Mesendoderm (in vitro differentiated cells): ENCODE data around the gene LRP1.
A peak's percentile ranks its signal among the peaks of the same experiment; 100 is the strongest.

Experiments
- DNase-seq: peaks from one replicate; pipeline ENCODE4 v3.0.0; 2013
- H2AK5ac ChIP-seq: 2 replicates; pipeline ENCODE4 v1.6.1; 2013; ENCODE audit warnings: low read length, inconsistent platforms
- H2BK120ac ChIP-seq: 2 replicates; pipeline ENCODE4 v1.6.1; 2013; ENCODE audit warnings: low read depth, mild to moderate bottlenecking, low read length, moderate library complexity, mixed read lengths
- H2BK15ac ChIP-seq: replicated peaks from 2 replicates; pipeline ENCODE4 v1.6.1; 2013; ENCODE audit warnings: low read depth, mild to moderate bottlenecking, moderate library complexity
- H2BK5ac ChIP-seq: 2 replicates; pipeline ENCODE4 v1.6.1; 2013; ENCODE audit warnings: low read length, inconsistent platforms
- H3K18ac ChIP-seq: 2 replicates; pipeline ENCODE4 v1.6.1; 2013; ENCODE audit warnings: mild to moderate bottlenecking, low read length, mixed read lengths
- H3K23ac ChIP-seq: one replicate; pipeline ENCODE4 v1.6.1; 2013; ENCODE audit warnings: low read length
- H3K27ac ChIP-seq: 2 replicates; pipeline ENCODE4 v1.5.1; 2013; ENCODE audit warnings: low read depth, mild to moderate bottlenecking, inconsistent platforms, low read length, moderate library complexity
- H3K27me3 ChIP-seq: 2 replicates; pipeline ENCODE4 v1.6.1; 2013; ENCODE audit warnings: low read length, control low read depth, mild to moderate bottlenecking, inconsistent platforms; ENCODE audit not compliant: insufficient read depth, poor library complexity
- H3K36me3 ChIP-seq: 2 replicates; pipeline ENCODE4 v1.6.1; 2013; ENCODE audit warnings: low read length, inconsistent platforms; ENCODE audit not compliant: control insufficient read depth, insufficient read depth
- H3K4ac ChIP-seq: one replicate; pipeline ENCODE4 v1.6.1; 2013; ENCODE audit warnings: low read depth, mild to moderate bottlenecking, low read length, moderate library complexity
- H3K4me1 ChIP-seq: 2 replicates; pipeline ENCODE4 v1.6.1; 2013; ENCODE audit warnings: low read depth, low read length, inconsistent platforms; ENCODE audit not compliant: control insufficient read depth
- H3K4me2 ChIP-seq: 2 replicates; pipeline ENCODE4 v1.6.1; 2013; ENCODE audit warnings: low read length
- H3K4me3 ChIP-seq: 2 replicates; pipeline ENCODE4 v1.5.1; 2013; ENCODE audit warnings: mild to moderate bottlenecking, low read length
- H3K56ac ChIP-seq: one replicate; pipeline ENCODE4 v1.6.1; 2013; ENCODE audit warnings: low read length
- H3K79me1 ChIP-seq: 2 replicates; pipeline ENCODE4 v1.6.1; 2013; ENCODE audit warnings: low read length, inconsistent platforms
- H3K79me2 ChIP-seq: 2 replicates; pipeline ENCODE4 v1.6.1; 2013; ENCODE audit warnings: mild to moderate bottlenecking, low read length; ENCODE audit not compliant: control insufficient read depth, insufficient read depth
- H3K9ac ChIP-seq: 2 replicates; pipeline ENCODE4 v1.6.1; 2013; ENCODE audit warnings: low read length, inconsistent platforms
- H4K5ac ChIP-seq: one replicate; pipeline ENCODE4 v1.6.1; 2013; ENCODE audit warnings: low read length
- H4K8ac ChIP-seq: one replicate; pipeline ENCODE4 v1.6.1; 2013; ENCODE audit warnings: low read depth, mild to moderate bottlenecking, control low read depth, low read length, moderate library complexity
- WGBS: extraction: QIAGEN DNeasy Blood & Tissue Kit; methylation state at CpG from one replicate; pipeline ENCODE4 v1.1.7; 2013; ENCODE audit warnings: low lambda C conversion rate, missing lambda C conversion rate; ENCODE audit not compliant: insufficient coverage; ENCODE audit errors: extremely low coverage; 5-methylcytosine and 5-hydroxymethylcytosine counted together

LRP1 gene

DNA sequence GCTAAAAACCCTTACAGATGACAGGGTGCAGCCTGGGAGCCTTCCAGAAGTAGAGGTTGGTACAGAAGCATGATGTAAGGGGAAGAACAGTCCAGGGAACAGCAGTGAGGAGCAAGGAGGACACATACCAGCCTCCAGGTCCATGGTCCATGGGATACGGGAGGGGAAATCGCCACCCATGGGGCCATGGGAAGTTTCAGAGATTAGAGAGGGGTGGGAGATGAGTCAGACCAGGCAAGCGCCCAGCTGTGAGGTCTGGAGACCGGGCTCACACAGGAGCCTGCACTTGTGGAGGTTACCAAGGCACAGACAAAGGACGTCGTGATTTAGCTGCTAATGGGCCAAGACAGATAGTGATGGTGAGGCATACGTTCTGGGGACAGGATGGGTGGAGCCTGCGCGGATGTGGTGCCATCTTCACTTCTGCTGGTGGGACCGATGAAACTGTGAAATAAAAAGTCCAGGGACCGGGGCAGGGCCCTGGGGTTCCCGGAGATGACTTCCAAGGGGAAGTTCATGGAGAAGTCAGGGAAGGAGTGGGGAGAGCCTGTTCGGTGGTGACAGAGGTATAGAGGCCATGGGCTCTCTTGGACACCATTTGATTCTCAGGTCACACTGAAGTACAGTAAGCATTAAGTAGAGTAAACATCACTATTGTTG, 36.8 kb downstream of the LRP1 start:
- no peak overlapping the region for H3K56ac ChIP-seq
- H2BK15ac ChIP-seq = no peak overlapping the region
- H4K8ac ChIP-seq = no peak overlapping the region
- peak; percentile 59 for DNase-seq
- H2AK5ac ChIP-seq = no peak overlapping the region
- no peak overlapping the region for H2BK120ac ChIP-seq
- no CpG with 5 or more reads among the region's 13 CpGs for WGBS
- no peak overlapping the region for H4K5ac ChIP-seq
- no peak overlapping the region for H2BK5ac ChIP-seq
- no peak overlapping the region for H3K9ac ChIP-seq
- H3K23ac ChIP-seq = no peak overlapping the region
- no peak overlapping the region for H3K4ac ChIP-seq
- no peak overlapping the region for H3K18ac ChIP-seq
- no peaks in the 10 kb centered on the region for H3K79me1 ChIP-seq
- peaks cover 33% of the 10 kb centered on the region for H3K36me3 ChIP-seq
- H3K27me3 ChIP-seq = no peaks in the 10 kb centered on the region
- H3K27ac ChIP-seq = no peak overlapping the region
- H3K79me2 ChIP-seq = no peaks in the 10 kb centered on the region
- no peak overlapping the region for H3K4me2 ChIP-seq
- no peaks in the 10 kb centered on the region for H3K4me1 ChIP-seq
- no peak overlapping the region for H3K4me3 ChIP-seq

DNA sequence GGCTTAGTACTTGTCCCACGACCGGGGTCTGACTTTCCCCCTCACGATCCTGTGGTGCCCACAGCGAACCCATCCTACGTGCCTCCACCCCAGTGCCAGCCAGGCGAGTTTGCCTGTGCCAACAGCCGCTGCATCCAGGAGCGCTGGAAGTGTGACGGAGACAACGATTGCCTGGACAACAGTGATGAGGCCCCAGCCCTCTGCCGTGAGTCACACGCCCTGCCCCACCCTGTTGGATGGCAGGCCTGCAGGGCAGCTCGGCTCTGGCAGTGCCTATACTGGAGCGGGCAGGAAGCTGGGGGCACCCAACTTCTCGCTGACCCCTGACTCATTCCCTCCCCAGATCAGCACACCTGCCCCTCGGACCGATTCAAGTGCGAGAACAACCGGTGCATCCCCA, 37.5 kb downstream of the LRP1 start:
- Histone ChIP-seq H4K5ac (no peak overlapping the region), H3K4ac (no peak overlapping the region), H3K79me1 (no peaks in the 10 kb centered on the region), H3K4me2 (no peak overlapping the region), H3K4me3 (no peak overlapping the region), H3K18ac (no peak overlapping the region), H3K27me3 (no peaks in the 10 kb centered on the region), H2BK15ac (no peak overlapping the region), H3K27ac (no peak overlapping the region), H3K9ac (no peak overlapping the region), H3K4me1 (no peaks in the 10 kb centered on the region), H3K79me2 (no peaks in the 10 kb centered on the region), H2BK120ac (no peak overlapping the region), H3K56ac (no peak overlapping the region), H2AK5ac (no peak overlapping the region), H2BK5ac (no peak overlapping the region), H3K23ac (no peak overlapping the region), H3K36me3 (peaks cover 32% of the 10 kb centered on the region), H4K8ac (no peak overlapping the region)
- WGBS = no CpG with 5 or more reads among the region's 19 CpGs
- DNase-seq = no peak

DNA sequence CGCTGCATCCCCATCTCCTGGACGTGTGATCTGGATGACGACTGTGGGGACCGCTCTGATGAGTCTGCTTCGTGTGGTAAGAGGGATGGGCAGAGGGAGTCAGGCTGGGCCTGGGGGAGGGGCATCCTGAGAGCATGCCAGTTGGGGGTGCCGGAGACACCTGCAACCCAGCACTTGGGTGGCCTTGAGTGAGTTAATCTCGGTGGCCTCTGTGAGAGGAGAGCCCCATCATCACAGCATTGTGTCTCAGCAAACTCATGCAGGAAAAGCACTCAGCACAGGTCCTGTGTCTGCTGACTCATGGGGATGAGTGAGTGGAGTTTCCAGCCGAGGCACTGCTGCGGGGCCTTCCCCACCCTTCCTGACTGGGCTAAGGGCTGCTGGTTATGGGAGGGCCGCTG, 38.7 kb downstream of the LRP1 start:
- Histone ChIP-seq H2BK120ac (no peak overlapping the region), H3K18ac (no peak overlapping the region), H3K56ac (no peak overlapping the region), H2BK15ac (no peak overlapping the region), H3K27ac (no peak overlapping the region), H2BK5ac (no peak overlapping the region), H2AK5ac (no peak overlapping the region), H3K4me3 (no peak overlapping the region), H3K9ac (no peak overlapping the region), H3K4me1 (no peaks in the 10 kb centered on the region), H3K27me3 (no peaks in the 10 kb centered on the region), H3K4me2 (no peak overlapping the region), H3K36me3 (peaks cover 22% of the 10 kb centered on the region), H3K79me1 (no peaks in the 10 kb centered on the region), H3K23ac (no peak overlapping the region), H4K8ac (no peak overlapping the region), H4K5ac (no peak overlapping the region), H3K4ac (no peak overlapping the region), H3K79me2 (no peaks in the 10 kb centered on the region)
- no peak for DNase-seq
- no CpG with 5 or more reads among the region's 10 CpGs for WGBS

- Histone ChIP-seq H3K36me3 (peaks cover 14% of the 10 kb centered on the region), H3K79me2 (no peaks in the 10 kb centered on the region)
These were observed 39.8 kb downstream of the LRP1 start for GRCh38 chr12:57168058-57168457.

DNA sequence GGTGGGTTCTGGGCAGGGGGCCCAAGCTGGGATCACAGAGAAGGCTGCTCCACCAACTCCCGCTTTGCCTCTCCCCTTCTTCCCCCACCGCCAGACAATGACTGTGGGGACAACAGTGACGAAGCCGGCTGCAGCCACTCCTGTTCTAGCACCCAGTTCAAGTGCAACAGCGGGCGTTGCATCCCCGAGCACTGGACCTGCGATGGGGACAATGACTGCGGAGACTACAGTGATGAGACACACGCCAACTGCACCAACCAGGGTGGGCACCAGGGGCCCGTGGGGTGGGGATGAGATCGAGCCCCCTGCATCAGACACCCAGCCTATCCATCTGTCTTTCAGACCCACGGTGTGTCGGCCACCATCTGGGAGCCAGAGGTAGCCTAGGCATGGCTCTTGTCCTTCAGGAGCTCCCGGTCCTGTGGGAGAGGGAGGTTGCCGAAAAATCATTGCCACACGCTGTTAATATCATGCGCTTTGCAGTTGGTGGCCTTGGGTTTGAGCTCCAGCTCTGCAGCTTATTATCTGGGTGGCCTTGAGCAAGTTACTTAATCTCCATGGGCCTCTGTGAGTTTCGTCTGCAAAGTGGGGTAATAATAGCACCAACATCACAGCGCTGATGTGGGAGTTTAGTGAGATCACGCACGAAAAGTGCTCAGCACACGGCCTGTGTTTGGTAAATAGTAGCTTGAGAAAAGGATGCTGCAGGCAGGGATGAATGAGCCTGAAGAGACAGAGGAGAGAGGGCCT, 40.9 kb downstream of the LRP1 start:
- no CpG with 5 or more reads among the region's 23 CpGs for WGBS
- Histone ChIP-seq H3K4me1 (no peaks in the 10 kb centered on the region), H3K4me3 (no peak overlapping the region), H3K4me2 (no peak overlapping the region), H4K5ac (no peak overlapping the region), H3K9ac (no peak overlapping the region), H2AK5ac (no peak overlapping the region), H3K23ac (no peak overlapping the region), H3K79me1 (no peaks in the 10 kb centered on the region), H3K27me3 (no peaks in the 10 kb centered on the region), H3K18ac (no peak overlapping the region), H3K27ac (no peak overlapping the region), H3K4ac (no peak overlapping the region), H3K36me3 (peaks cover 16% of the 10 kb centered on the region), H2BK15ac (no peak overlapping the region), H3K79me2 (no peaks in the 10 kb centered on the region), H2BK5ac (no peak overlapping the region), H4K8ac (no peak overlapping the region), H3K56ac (no peak overlapping the region), H2BK120ac (no peak overlapping the region)
- no peak for DNase-seq

More at GRCh38 chr12:57168058-57168457, 39.8 kb downstream of the LRP1 start:
- Histone ChIP-seq H2BK15ac (no peak overlapping the region), H3K4me2 (no peak overlapping the region), H3K23ac (no peak overlapping the region), H3K56ac (no peak overlapping the region), H3K18ac (no peak overlapping the region), H3K4me3 (no peak overlapping the region), H4K5ac (no peak overlapping the region), H4K8ac (no peak overlapping the region), H3K27me3 (no peaks in the 10 kb centered on the region), H3K4me1 (no peaks in the 10 kb centered on the region), H3K79me1 (no peaks in the 10 kb centered on the region), H3K9ac (no peak overlapping the region), H2AK5ac (no peak overlapping the region), H2BK120ac (no peak overlapping the region), H2BK5ac (no peak overlapping the region), H3K4ac (no peak overlapping the region), H3K27ac (no peak overlapping the region)
- no peak for DNase-seq
- no CpG with 5 or more reads among the region's 10 CpGs for WGBS
